NCI-H345 treated with DMSO at 0.1 percent for 48 hours (cell line): ENCODE results near the gene CTNND2.

Source experiments
- DNase-seq: peaks from one replicate; lab custom pipeline; 2025; ENCODE audit not compliant: unreplicated experiment; lab: John Stamatoyannopoulos, UW

Gene CTNND2

GRCh38 chr5:11212706-11213105 is 691.5 kb downstream of the CTNND2 start:
- no peak for DNase-seq

DNA sequence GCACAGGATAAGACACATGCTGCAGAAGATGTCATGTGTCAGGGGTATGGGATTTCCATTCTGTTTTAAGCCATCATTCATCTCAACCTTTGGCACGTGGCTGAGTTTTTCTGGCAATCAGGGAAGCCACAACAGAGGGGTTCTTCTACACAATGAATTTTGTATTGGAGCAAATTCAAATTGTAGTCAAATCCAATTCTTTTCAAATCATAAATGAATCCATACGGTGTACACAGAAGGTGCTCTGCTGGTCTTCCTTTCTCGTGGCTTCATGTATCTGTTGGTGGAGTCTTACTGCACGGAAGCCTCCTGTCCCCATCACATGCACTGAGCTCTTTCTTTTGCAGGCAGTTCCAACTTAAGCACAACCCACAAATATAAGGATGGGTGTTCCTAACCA is 706.5 kb downstream of the CTNND2 start:
- DNase-seq, result no peak

GRCh38 chr5:11191673-11192072 is 712.6 kb downstream of the CTNND2 start:
- DNase-seq, result no peak

DNA sequence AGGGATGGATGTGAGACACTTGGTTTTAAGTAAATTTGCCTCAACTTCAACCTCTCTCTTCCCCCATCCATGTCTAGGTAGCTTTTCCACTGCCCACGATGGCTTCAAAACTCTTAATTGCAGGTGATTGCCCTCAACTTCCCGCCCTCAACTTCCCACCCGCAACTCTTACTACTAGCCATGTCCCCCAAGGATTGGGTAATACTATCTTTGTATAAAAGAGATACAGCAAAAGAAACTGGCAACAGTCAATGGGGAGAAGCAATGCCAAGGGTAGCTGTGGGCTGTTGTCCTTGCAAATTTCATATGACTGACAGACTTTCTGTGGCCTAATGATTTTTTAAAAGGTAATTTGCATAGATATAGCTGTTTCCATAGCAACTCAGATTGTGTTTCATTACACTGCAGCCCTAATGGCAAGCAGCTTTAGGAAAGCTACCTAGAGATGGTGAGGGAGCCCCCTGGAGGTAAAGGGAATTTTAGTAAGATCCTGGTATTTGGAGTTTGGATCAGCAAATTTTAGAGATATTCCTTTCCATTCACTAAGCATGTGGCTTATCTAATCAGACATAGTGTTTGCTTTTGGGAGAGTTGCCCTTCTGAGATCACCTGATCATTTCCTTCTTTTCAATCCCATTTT is 721.7 kb downstream of the CTNND2 start:
- DNase-seq, result no peak

- DNase-seq, result no peak
These were observed 722.3 kb downstream of the CTNND2 start for GRCh38 chr5:11181940-11182339.

- no peak for DNase-seq
These were observed 723.4 kb downstream of the CTNND2 start for GRCh38 chr5:11180890-11181289.

GRCh38 chr5:11177999-11178711 is 726.1 kb downstream of the CTNND2 start:
- no peak for DNase-seq

DNA sequence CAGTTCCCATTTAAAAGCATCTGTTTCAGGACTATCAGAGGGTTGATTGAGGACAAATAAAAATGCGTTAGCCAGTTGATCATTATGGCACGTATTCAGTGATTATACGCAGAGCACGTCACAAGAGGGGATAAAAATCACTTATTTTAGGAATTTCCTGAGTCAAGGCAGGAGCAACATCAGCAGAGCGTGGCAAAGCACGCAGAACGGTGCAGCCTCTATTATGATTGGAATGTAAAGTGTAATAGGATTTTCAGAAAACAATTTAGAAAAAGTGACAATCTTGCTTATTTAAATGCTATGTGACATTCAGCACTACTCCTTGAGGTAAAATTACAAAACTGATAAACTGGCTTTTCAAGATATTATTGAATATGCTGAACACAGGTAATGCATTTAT is 729.7 kb downstream of the CTNND2 start:
- no peak for DNase-seq

- DNase-seq, result no peak
These were observed 731.8 kb downstream of the CTNND2 start for GRCh38 chr5:11172484-11172883.

- DNase-seq, result no peak
These were observed 733.0 kb downstream of the CTNND2 start for GRCh38 chr5:11171236-11171635.

GRCh38 chr5:11166923-11167322 is 737.3 kb downstream of the CTNND2 start:
- no peak for DNase-seq

DNA sequence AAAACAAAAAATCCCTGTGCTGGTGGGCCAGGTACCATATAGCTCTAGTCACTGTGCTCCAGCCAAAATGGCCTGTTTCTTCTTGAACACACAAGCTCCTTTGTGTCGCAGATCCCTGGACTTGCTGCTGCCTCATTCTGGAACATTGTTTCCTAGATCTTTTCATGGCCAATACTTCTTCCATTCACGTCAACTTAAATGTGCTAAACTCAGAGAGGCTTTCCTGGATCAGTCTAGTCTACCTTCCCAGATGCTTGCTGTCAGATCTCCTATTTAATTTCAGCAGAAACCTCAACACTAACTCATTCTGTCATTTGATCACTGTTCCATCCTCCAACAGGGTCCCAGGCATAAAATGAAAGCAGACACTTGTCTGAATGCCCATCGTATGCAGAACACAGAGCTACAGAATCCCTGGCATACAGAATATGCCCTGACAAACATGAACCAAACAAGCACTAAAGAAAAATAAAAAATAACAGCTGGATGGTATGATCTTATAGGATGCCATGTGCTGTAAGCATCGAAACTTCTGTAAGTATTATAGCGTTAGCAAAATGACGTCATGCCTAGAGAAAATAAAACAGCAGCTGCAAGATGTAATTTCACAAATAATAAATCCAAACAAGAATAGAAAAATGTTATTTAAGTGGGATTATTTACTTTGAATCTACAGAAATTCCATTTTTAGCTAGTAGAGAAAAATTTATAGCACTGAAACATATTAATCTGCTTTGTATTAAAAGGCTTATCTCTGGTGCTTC is 739.5 kb downstream of the CTNND2 start:
- DNase-seq, result no peak

DNA sequence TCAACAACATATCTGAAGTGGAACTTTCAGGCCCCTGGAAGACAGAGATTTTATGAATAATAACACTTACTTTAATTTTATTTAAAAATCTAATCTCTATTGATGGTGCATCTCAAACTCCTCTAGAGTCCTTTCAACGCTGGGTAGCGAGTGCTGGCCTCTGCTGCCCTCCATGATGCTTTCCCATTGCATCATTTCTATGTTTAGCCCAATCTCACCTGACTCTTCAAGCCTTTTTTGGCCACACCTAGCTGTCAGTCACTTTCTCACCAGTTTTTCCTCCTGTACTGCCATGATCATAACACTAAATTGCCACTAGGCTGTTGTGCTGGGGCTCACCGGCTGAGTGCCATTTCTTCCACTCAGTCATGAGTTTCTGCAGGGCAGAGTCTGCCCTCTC is 747.1 kb downstream of the CTNND2 start:
- no peak for DNase-seq

GRCh38 chr5:11153670-11154382 is 750.4 kb downstream of the CTNND2 start:
- no peak for DNase-seq

DNA sequence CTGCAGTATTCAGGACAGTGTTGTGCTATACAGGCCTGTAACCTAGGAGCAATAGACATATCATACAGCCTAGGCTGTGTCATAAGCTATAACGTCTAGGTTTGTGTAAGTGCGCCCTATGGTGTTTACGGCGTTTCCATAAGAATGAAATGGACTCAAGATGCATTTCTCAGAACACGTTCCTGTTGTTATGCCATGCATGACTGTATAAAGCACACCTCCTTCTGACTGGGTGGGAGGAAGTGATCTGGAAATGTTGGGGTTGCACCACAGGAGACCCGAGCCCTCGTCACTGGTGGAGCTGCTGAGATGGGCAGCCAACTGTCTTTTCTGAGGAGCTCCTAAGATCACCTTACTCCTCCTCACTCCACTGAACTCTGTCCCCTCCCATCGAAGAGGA is 751.9 kb downstream of the CTNND2 start:
- no peak for DNase-seq

GRCh38 chr5:11150976-11151375 is 753.3 kb downstream of the CTNND2 start:
- no peak for DNase-seq

GRCh38 chr5:11148810-11149539 is 755.3 kb downstream of the CTNND2 start:
- no peak for DNase-seq

GRCh38 chr5:11146171-11146570 is 758.1 kb downstream of the CTNND2 start:
- no peak for DNase-seq

DNA sequence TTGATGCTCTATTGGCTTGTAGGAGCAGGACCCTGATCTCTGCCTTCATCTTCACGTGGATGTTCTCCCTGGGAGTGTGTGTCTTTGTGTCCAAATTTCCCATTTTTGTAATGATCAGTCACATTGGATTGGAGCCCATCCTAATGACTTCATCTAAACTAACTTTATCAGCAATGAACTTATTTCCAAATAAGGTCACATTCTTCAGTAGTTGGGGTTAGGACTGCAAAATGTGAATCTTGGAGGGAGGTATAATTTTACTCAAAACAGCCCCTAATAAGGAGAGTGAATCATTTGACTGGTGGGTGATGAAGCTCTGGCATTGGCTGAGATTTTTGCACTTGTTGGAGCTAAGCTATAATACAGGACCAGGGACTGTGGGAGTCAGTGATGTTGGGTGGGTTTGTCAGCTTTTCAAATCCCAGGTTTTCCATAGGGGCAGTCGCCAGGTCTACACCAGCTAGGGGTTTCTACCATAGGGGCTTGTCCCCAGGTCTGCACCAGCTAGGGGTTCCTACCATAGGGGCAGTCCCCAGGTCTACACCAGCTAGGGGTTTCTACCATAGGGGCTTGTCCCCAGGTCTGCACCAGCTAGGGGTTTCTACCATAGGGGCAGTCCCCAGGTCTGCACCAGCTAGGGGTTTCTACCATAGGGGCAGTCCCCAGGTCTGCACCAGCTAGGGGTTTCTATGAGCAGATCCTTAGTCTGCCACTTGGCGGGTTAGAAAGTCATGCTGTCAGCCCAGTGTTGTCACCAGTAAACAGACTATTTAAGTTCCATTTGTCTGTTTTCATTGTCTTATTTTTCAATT is 760.6 kb downstream of the CTNND2 start:
- DNase-seq, result no peak
